22Rv1 (cell line): ENCODE data around the gene SLC16A12.

ENCODE experiments used
- CTCF ChIP-seq: fragments of 450-650 bp; IDR thresholded peaks from 2 replicates; pipeline ENCODE4 v1.5.1; 2017; ENCODE audit warnings: mild to moderate bottlenecking
- ZFX ChIP-seq: fragments of 450-650 bp; IDR thresholded peaks from 2 replicates; pipeline ENCODE4 v1.6.1; 2017; ENCODE audit warnings: antibody characterized with exemption, borderline replicate concordance

GRCh38 chr10:89503151-89503550 lies 32.2 kb downstream of the SLC16A12 start:
- TF ChIP-seq CTCF (no peak), ZFX (no peak)
